Measurements from ENCODE around the gene GMDS. TPM values are rescaled to one million over a fixed set of nuclear protein-coding genes. Genes with fewer than 3 reads are reported as not detected.

The GMDS gene
- total RNA-seq, 1 donor from 2014 or later: 31.4 TPM

DNA sequence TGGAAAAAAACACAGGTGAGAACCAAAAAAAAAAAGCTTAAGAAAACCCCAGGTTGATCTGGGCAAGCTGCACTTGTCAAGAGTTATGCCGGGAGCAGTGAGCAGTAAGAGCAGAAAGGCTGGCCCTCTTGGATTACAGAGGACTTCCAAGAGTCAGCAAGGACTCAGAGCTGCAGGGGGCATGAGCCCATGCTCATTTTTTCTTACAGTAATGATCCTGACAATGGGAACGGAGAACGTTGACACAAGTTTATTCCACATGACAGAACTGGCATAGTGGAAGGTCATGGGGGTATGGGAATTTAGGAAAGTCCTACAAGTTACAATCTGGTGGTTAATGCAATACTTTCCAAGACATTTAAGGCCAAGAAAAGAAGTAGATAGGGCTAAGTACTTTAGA lies 256.6 kb downstream of the GMDS start:
- DNase-seq (ENCODE audit: low spot score): no peak
- no peak for ATAC-seq
- intact Hi-C loops (cut with DNase I): no loop called here

- ATAC-seq (no peak), DNase-seq (ENCODE audit: low spot score) (no peak)
- intact Hi-C loops (cut with DNase I): no loop called here
These were observed 257.8 kb downstream of the GMDS start for GRCh38 chr6:1987640-1988039.

- no peak for ATAC-seq
- intact Hi-C loops (cut with DNase I): no loop called here
- no peak for DNase-seq (ENCODE audit: low spot score)
These were observed 258.8 kb downstream of the GMDS start for GRCh38 chr6:1986454-1987243.

GRCh38 chr6:1984346-1984994 lies 260.9 kb downstream of the GMDS start:
- ATAC-seq (peak; percentile 58), DNase-seq (ENCODE audit: low spot score) (no peak)
- intact Hi-C loops (cut with DNase I): no loop called here

- no peak for DNase-seq (ENCODE audit: low spot score)
- ATAC-seq: no peak
- intact Hi-C loops (cut with DNase I): no loop called here
These were observed 261.6 kb downstream of the GMDS start for GRCh38 chr6:1983850-1984249.

GRCh38 chr6:1972962-1973361 lies 272.4 kb downstream of the GMDS start:
- no peak for DNase-seq (ENCODE audit: low spot score)
- intact Hi-C loops (cut with DNase I): no loop called here
- no peak for ATAC-seq

GRCh38 chr6:1971612-1972011 lies 273.8 kb downstream of the GMDS start:
- no peak for DNase-seq (ENCODE audit: low spot score)
- intact Hi-C loops (cut with DNase I): no loop called here

DNA sequence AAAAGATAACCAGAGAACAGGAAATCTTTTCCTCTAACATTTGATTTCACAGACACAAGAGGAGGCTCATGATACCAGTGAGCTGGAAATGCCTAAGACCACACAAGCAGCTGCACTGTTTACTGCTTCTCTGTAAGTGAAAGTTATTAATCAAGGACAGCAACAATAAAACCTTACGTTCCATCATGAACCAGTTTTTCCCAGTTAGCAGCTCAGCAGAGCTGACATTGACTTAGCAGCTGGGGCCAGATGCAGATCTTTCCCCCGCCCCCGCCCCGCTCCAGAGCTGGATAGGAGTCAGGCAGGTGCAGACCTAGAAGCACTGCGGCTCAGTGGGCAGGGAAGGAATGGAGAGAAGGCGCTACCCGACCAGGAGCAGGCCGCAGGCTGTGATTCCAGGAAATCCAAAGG lies 275.2 kb downstream of the GMDS start:
- no peak for DNase-seq (ENCODE audit: low spot score)
- ATAC-seq: peak; percentile 60
- intact Hi-C loops (cut with DNase I): no loop called here

More at GRCh38 chr6:1971612-1972011, 273.8 kb downstream of the GMDS start:
- ATAC-seq: peak; percentile 18

GRCh38 chr6:1966713-1967112 lies 278.7 kb downstream of the GMDS start:
- ATAC-seq (peak; percentile 39), DNase-seq (ENCODE audit: low spot score) (no peak)
- intact Hi-C loops (cut with DNase I): no loop called here

GRCh38 chr6:1965596-1966224 lies 279.7 kb downstream of the GMDS start:
- no peak for DNase-seq (ENCODE audit: low spot score)
- intact Hi-C loops (cut with DNase I): no loop called here
- no peak for ATAC-seq

DNA sequence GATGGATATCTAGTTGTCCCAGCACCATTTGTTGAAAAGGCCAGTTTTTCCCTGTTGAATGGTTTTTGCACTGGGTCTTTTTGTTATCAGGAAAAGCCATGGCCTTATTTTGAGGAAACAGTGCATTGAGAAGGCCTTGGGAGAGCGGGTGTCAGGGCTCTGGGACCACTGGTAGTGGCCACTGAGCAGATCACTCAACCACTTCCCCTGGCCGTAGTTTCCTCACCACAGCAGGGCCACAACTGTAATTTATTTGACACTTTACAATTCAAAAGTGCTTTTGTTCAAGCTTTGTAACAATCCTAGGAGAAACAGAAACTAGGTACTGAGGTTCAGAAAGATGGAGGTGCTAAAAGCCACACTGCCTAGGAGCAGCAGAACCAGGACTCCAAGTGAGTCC lies 281.8 kb downstream of the GMDS start:
- ATAC-seq (no peak), DNase-seq (ENCODE audit: low spot score) (no peak)
- intact Hi-C loops (cut with DNase I): no loop called here

GRCh38 chr6:1962201-1962600 lies 283.2 kb downstream of the GMDS start:
- intact Hi-C loops (cut with DNase I): no loop called here
- DNase-seq (ENCODE audit: low spot score) (no peak), ATAC-seq (no peak)

DNA sequence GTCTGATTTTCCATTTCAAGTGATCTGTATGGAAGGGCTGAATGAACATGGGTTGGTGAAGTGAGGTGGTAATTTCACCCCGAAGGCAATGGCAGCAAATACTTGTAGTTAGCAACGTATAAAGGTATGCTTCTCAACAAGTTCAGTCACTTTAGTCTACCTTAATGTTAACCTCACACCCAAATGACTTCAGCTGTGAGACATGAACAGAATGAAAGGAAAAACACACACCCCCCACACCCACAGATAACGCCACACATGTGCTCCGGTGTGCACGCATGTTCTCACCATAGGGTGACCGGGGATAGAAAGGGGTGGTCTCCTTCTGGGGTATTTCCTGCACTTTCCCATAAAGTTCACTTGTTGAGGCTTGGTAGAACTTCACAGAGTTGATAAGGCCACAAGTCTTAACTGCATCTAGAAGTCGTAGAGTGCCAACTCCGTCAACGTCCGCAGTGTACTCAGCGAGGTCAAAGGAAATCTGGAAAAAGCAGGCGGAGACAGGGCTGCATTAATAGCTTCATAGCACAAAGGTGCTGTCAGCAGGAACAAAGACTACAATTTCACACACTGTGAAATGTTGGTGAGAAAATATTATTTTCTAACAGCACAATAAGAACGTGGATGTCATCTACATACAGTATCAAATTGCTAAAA lies 284.8 kb downstream of the GMDS start:
- no peak for ATAC-seq
- no peak for DNase-seq (ENCODE audit: low spot score)
- intact Hi-C loops (cut with DNase I): no loop called here

- ATAC-seq: no peak
- intact Hi-C loops (cut with DNase I): no loop called here
- no peak for DNase-seq (ENCODE audit: low spot score)
These were observed 287.1 kb downstream of the GMDS start for GRCh38 chr6:1958257-1958656.

- DNase-seq (ENCODE audit: low spot score) (no peak), ATAC-seq (no peak)
- intact Hi-C loops (cut with DNase I): no loop called here
These were observed 287.7 kb downstream of the GMDS start for GRCh38 chr6:1957746-1958145.

GRCh38 chr6:1952740-1953360 lies 292.6 kb downstream of the GMDS start:
- intact Hi-C loops (cut with DNase I): no loop called here
- DNase-seq (ENCODE audit: low spot score): no peak

GRCh38 chr6:1950631-1951030 lies 294.8 kb downstream of the GMDS start:
- no peak for ATAC-seq
- intact Hi-C loops (cut with DNase I): no loop called here
- DNase-seq (ENCODE audit: low spot score): no peak

More at GRCh38 chr6:1952740-1953360, 292.6 kb downstream of the GMDS start:
- peak; percentile 36 for ATAC-seq

GRCh38 chr6:1949538-1949937 lies 295.9 kb downstream of the GMDS start:
- DNase-seq (ENCODE audit: low spot score) (no peak), ATAC-seq (no peak)
- intact Hi-C loops (cut with DNase I): no loop called here

DNA sequence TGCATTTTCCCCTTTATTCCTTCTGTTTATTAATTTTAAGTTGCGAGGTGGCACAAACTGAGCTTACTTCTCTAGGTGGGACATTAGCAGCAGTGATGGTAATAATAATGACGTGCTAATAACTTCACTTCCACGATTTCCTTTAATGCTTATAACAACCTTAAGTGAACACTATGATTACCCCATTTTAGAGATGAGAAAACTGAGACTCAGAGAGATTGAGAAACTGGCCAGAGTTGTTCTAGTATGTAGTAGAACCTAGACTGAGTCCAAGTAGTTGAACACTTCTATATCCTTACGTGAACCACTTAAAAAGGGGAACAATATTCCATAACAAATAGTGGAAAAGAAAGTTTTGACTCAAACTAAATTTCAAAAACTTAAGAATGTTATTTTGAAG lies 297.5 kb downstream of the GMDS start:
- no peak for ATAC-seq
- no peak for DNase-seq (ENCODE audit: low spot score)
- intact Hi-C loops (cut with DNase I): no loop called here
